HG03571 (cell line): ENCODE results near the gene MPC1.
A peak's percentile ranks its signal among the peaks of the same experiment; 100 is the strongest.
"Not testable (repeated sequence)": the region's sequence is repeated elsewhere in the genome, so short reads cannot be mapped to it uniquely, and the experiment has no call there.

Experiments used
- ATAC-seq: cut with Tn5 transposase; IDR thresholded peaks from one replicate; pipeline ENCODE4 v1.9.1; 2021; ENCODE audit not compliant: unreplicated experiment

The MPC1 gene

DNA sequence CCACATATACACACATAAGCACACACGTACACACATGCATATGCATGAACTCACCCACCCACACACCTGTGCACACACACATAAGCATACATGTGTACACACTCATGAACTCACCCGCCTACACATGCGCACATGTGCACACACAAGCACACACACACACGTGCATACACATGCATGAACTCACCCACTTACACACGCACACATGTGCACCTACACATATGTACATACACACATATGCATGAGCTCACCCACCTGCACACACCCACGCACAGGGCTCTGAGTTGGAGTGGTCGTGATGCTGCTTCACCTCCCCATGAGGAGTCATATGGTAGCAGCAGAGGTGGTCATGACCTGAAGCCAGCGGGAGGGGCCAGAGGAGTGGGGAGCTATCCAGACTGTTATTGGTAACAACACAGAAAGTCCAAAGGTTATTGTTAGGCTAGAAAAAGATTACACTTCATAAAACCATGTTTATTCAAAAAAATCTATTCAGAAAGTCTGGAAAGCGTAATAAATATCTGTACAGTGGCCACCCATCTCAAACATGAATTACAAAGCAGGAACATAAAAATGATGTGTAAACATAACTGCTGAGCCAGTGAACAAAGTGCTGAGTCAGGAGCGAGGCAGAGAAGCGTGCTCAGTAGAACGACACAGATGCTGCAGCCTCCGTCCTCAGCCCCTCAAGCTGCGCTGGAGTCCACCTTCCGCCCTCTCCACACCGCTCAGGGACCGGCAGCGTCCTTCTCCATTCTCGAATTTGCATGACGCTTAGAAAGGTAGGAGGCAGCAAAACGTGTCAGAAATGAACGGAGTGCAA, 26.4 kb upstream of the MPC1 start:
- ATAC-seq, result no peak

DNA sequence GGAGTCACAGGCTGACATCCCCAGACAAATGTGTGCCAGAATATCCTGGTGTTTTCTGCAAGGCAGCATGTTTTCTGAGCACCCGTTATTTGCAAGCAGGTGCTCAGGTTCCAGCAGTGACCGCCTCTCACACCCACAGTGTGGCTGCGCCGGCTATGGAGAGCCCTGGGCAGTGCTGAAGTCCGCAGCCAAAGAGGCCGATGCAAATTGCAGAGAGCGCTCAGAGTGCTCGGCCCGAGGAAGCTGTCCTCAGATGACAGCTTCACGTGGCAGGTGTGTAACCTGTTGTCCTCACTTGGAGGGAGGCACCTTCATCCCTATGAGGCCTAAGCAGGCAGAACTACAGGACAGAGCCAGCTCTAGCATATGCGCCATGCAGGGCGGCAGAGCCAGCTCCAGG, 23.5 kb upstream of the MPC1 start:
- no peak for ATAC-seq

DNA sequence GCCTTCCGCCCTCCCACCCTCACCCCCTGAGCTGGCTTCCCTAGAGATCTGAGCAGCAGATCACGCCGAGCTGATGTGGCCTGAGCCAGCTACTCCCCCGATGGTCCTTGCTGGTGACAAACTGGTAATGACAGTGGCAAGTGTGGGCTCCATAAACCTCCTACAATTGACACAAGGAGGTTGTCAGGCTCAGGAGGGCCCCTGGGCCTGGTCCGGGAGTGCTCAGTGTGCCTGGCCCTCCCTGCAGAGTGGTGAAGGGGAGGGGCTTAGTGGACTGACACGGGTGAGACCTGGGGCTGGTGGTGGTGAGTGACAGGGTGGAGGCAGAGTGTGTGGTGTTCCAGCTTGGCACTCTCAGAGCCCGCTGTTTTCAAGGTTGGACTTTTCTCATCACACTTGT, 22.6 kb upstream of the MPC1 start:
- no peak for ATAC-seq

DNA sequence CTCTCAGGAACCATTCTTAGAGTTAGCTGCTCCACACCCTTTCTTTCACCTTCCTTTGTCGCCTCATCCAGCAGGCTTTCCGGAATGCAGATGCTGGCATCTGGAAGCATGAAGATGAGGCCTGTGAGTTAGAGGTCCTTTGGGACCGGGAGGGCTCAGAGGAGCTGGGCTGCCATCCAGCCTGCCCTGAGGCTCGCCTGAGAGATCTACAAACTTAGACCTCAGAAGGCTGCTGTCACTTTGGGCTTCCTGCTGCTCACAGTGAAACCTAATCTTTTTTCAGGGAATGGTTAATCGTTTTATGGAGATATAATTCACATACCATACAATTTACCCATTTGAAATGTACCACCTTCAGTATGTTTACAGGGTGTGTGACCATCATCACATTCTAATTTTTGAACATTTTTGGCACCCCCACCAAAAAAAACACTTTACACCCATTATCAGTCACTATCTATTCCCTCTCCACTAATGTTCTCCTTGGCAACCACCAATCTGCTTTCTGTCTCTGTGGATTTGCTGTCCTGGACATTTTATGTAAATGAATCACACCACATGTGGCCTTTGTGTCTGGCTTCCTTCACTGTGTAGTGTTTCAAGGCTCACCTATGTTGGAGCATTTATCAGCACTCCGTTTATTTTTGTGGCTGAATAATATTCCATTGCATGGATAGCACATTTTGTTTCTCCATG, 20.0 kb upstream of the MPC1 start:
- ATAC-seq, result no peak

DNA sequence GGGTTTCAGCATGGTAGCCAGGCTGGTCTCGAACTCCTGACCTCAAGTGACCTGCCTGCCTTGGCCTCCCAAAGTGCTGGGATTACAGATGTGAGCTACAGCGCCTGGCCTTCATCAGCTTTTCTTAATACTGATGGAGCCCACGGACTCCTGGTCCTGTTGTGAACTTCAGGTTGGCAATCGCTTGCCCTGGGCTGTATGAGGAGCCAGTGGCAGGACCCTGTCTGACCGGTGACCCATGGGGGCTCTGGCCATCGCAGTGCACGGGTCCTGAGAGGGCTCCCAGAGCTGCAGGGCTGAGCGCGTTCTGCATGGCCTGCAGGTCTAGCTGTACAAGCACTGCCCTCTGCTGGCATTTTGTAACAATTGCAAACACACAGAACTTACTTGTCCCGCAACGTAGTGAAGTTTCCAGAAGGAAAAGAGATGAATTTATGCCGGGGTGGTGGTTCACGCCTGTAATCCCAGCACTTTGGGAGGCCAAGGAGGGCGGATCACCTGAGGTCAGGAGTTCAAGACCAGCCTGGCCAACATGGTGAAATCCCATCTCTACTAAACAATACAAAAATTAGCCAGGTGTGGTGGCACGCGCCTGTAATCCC, 18.0 kb upstream of the MPC1 start:
- ATAC-seq, result peak; percentile 87

DNA sequence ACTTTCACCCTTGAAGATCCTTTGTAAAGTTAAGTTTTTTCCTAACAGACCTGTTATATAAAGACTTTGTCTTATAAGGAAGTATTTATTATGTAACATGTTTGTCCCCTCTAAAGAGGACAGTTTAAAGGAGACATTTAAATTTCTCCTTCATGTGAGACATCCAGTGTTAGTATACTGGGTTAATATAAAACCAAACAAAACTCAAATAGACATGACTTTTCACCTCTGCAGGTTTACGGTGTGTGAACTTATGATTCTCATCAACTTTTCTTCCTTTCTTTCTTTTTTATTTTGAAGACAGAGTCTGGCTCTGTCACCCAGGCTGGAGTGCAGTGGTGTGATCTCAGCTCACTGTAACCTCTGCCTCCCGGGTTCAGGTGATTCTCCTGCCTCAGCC, 17.4 kb upstream of the MPC1 start:
- no peak for ATAC-seq

DNA sequence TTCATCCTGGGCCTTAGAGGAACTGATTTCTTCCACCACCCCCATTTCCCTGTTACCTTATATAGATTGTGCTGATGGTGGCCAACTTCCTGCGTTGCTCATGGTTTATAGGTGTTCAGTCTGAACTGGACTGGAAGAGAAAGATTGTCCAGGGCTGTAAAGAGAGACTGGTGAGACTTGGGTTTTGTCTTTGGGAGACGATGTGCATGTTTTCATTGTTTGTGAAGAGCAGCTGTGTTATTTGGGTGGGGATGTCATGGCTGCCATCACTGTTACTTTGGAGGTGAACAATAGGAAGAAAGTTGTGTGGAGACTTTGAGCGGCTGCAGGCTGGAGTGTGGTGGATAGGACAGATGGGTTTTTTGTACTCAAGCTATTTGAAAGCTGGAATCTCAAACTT, 15.6 kb upstream of the MPC1 start:
- no peak for ATAC-seq

DNA sequence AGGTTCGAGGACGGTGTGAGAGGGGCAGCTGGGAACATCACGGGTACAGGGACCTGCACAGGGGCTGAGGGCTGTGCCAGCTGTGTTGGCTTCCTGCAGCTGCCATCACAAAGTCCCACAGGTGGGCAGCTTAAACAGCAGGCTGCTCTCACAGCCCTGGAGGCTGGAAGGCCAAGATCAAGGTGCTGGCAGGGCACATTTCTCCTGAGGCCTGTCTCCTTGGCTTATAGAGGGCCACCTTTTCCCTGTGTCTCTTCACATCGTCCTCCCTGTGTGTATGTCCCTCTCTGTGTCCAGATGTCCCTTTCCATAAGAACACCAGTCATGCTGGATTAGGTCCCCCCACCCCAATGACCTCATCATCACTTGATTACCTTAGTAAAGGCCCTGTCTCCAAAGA, 15.1 kb upstream of the MPC1 start:
- ATAC-seq, result no peak

DNA sequence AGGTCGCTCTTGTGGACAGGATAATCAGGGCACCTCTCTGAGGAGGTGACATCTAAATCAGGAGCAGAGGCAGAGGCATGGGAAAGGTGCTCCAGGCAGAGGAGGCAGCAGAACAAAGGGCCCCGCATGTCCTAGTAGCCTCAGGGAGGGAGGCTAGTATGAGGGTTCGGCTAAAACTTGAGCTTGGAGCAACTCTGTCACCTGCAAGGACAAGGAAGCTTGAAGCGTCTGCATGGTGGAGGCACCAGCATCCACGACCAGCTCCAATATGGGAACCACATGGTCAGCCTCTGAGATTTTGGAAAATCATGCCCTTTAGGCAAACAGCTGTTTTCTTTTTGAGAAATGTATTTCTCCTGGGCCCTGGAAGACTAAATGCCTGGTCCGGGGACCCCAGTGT, 13.0 kb upstream of the MPC1 start:
- no peak for ATAC-seq

DNA sequence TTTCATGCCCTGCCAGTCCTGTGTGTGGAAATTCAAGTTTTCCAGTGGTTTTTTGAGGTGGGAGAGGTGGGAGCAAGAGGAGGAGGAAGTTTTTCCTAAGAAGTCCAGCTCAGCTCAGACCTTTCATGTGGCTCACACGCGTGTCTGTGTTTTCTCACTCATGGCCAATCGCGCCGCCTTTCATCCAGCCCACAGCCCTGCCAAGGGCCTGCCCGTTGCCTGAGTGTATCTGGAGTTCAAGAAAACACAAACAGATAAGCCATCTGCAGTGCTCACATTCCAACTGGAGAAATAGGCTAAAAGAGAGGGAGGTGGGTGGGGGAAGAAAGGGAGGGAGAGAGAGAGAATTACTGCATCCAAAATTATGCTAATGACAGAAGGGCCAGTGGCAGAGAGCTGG, 12.6 kb upstream of the MPC1 start:
- ATAC-seq, result no peak

DNA sequence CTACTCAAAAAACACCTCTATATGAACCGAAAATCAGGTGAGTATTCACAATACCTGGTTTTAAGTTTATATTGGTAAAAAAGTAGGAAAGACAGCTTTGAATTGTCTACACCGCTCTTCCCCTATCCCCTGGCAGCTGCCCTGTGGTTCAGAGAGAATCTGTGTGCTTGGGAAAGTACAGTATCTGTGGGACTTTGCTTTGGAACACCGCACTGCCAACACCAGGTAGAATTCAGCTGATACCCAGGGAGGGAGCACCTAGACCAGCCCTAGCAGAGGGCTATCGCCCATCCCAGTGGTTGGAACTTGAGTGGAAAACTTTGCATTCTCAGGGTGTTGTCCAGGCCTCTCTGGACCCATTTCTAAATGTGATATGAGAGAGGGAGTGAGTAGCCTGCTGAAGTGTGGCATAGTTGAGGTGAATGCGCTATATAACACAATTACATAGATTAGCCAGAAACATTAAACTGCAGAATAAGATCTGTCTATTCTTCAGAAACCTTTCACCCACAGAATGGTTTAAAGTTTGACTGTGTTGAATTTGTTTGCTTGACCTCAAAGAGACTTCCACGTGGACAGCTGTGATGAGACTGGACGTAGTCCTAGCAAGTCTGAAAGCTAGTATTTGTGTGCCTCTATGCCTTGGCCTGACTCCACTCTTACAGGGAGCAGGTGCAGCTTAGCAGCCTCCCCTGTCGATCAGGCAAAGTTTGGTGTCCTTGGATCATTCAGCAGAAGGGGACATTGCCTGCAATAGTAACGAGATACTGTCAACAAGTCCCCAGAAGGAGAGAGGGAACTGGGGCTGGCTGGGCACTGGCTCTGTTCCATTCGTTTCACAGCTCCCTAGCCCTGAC, 11.5 kb upstream of the MPC1 start:
- no peak for ATAC-seq

DNA sequence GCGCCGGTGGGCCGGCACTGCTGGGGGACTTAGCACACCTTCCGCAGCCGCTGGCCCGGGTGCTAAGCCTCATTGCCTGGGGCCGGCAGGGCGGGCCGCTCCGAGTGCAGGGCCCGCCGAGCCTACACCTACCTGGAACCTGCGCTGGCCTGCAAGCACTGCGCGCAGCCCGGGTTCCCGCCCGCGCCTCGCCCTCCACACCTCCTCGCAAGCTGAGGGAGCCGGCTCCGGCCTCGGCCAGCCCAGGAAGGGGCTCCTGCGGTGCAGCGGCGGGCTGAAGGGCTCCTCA, 10.7 kb upstream of the MPC1 start:
- no peak for ATAC-seq

DNA sequence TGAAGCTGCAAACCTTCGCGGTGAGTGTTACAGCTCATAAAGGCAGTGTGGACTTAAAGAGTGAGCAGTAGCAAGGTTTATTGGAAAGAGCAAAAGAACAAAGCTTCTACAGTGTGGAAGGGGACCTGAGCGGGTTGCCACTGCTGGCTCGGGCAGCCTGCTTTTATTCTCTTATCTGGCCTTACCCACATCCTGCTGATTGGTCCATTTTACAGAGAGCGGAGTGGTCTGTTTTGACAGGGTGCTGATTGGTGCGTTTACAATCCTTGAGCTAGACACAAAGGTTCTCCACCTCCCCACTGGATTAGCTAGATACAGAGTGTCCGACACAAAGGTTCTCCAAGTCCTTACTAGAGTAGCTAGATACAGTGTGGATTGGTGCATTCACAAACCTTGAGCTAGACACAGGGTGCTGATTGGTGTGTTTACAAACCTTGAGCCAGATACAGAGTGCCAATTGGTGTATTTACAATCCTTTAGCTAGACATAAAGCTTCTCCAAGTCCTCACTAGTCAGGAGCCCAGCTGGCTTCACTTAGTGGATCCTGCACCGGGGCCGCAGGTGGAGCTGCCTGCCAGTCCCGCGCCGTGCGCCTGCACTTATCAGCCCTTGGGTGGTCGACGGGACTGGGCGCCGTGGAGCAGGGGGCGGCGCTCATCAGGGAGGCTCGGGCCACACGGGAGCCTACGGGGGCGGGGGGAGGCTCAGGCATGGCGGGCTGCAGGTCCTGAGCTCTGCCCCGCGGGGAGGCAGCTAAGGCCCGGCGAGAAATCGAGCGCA, 10.2 kb upstream of the MPC1 start:
- not testable (repeated sequence) for ATAC-seq

DNA sequence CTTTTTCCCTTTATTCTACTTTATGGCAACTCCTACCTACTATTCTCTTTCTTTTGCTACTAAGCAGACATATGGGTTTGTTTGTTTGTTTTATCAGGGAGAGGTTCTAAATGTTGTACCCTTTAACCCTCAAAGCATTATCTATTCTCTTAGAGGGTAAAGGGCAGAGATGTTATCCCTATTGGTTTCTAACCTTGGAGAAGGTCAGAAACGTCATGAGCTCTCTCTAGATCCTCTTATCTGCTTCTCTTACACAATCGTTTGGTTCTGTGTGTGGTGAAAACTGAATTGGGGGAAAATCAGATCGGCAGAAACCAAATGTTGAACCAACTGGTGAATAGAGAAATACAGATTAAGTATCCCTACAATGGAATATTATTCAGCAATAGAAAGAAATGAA, 6.4 kb upstream of the MPC1 start:
- ATAC-seq, result no peak

DNA sequence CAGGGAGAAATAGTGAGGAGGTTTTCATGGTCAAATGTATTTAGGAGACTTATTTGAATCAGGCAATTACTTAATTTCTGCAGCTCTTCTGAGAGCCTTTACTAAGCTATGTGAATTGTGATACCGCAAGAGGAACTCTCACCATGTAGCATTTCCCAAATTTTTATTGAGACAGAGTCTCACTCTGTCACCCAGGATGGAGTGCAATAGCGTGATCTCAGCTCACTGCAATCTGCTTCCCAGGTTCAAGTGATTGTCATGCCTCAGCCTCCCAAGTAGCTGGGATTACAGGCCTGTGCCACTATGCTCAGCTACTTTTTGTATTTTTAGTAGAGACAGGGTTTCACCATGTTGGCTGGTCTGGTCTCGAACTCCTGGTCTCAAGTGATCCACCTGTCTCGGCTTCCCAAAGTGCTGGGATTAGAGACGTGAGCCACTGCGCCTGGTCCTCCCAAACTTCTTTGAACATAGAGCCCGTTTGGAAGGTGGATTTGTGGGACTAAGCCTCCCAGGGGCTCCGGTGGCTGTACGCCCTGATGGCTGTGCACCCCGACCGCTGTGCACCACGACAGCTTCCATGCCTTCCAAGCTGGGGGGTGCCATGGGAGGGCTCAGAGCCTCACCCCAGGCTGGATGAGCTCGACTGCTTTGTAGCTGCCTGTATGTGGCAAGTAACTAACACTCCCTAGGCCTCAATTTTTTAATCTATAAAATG, 5.7 kb upstream of the MPC1 start:
- no peak for ATAC-seq

DNA sequence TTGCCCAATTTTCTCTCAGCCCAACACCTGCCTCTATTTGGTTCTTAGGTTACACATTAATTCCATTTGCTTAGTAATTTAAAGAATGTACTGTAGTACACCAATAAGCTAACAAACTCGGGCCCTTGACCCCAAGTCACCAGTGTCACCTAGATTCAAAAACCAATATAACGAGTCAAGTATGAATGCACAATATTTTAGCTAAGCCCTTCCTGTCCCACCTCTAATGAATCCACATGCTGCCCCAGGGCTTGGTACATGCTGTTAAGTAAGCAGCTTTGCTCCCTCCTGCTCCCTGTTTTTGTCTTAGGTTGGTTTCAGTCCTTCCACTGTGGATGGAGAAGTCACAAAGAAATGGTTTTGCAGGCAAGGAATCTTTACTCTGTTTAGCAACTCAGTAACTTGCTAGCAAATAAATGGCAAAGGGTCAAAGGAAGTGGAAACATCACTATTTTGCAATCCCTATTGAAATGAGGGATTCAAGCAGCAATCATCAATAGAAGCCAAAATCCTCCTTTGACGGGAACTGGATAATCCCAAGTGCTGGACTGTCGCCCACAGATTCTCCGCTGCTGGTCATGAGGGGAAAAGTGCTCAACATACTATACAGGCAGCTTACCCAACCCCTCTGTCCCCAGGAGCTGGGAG, 5.0 kb upstream of the MPC1 start:
- ATAC-seq, result no peak

DNA sequence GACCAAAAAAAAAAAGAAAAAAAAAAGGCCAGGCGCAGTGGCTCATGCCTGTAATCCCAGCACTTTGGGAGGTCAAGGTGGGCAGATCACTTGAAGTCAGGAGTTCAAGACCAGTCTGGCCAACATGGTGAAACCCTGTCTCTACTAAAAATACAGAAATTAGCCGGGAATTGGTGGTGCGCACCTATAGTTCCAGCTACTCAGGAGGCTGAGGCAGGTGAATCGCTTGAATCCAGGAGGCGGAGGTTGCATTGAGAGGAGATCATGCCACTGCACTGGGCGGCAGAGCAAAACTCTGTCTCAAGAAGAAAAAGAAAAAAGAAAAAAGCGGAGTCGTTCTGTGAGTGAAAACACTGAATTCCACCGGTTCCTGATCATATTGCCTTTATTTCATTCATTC, 4.4 kb upstream of the MPC1 start:
- not testable (repeated sequence) for ATAC-seq

DNA sequence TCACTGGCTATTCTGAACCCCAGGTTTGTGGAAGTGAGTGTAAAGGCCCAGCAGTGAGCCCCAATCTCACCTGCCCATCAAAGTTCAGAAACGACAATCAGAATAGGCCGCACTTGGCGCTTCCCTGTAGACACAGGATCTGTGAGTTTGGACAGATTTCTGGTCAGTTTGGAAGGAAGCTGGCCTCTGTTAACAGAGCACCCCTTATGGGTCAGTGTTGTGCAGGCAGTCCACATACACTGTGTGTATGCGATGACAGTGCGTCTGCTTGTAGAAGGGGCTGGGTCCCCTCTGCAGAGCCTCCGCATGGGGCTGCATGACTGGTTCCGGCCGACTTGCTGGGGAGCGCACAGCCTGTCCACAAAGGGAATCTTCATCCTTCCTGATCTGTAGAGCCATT, 3.4 kb upstream of the MPC1 start:
- ATAC-seq, result no peak

DNA sequence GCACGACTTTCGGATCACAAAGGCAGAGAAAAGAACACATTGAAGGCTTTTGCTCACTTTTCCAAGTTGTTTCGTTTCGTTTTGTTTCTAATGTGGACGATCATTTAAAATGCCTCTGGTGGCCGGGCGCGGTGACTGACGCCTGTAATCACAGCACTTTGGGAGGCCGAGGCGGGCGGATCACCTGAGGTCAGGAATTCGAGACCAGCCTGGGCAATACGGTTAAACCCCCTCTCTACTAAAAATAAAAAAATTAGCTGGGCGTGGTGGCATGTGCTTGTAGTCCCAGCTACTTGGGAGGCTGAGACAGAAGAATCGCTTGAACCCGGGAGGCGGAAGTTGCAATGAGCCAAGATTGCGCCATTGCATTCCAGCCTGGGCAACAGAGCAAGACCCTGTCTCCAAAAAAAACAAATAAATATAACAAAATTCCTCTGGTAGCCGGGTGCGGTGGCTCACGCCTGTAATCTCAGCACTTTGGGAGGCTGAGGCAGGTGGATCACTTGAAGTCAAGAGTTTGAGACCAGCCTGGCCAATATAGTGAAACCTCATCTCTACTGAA, 1.1 kb upstream of the MPC1 start:
- ATAC-seq, result not testable (repeated sequence)
